Heart right ventricle (tissue), 16 donors: ENCODE measurements around the gene LMAN1L. TPM values are rescaled to one million over a fixed set of nuclear protein-coding genes. Genes with fewer than 3 reads are reported as not detected.

Experiments used
- ATAC-seq, 8 donors: fragments of 200-7000 bp; cut with Tn5 transposase; one replicate each; pipeline ENCODE4 v1.9.1; 2020; ENCODE audit warnings: mild to moderate bottlenecking in 8 of 8, moderate library complexity in 8 of 8, moderate number of reproducible peaks in 1 of 8
- DNase-seq, 2 donors: peaks; one replicate each; pipeline ENCODE4 v3.0.0-alpha.2; 2020
- H3K27ac ChIP-seq, 10 donors: fragments of 200-600 bp; sonication (generic) in 2 of 10; one replicate each; pipeline versions ENCODE4 v1.5.0 to v1.8.0; 2020 to 2022; ENCODE audit warnings: mild to moderate bottlenecking in 3 of 10
- H3K27me3 ChIP-seq, 7 donors: fragments of 200-600 bp; one replicate each; pipeline ENCODE4 v1.8.0; 2021 to 2022; ENCODE audit warnings: mild to moderate bottlenecking in 2 of 7
- H3K36me3 ChIP-seq, 9 donors: fragments of 200-600 bp; sonication (generic) in 1 of 9; one replicate each; pipeline versions ENCODE4 v1.5.0 to v1.8.0; 2020 to 2022; ENCODE audit warnings: mild to moderate bottlenecking in 2 of 9
- H3K4me1 ChIP-seq, 9 donors: fragments of 200-600 bp; sonication (generic) in 1 of 9; one replicate each; pipeline versions ENCODE4 v1.5.0 to v1.8.0; 2020 to 2022; ENCODE audit warnings: mild to moderate bottlenecking in 4 of 9
- H3K4me3 ChIP-seq, 10 donors: fragments of 200-600 bp; sonication (generic) in 2 of 10; one replicate each; pipeline versions ENCODE4 v1.5.0 to v1.8.0; 2020 to 2022; ENCODE audit warnings: mild to moderate bottlenecking in 7 of 10, moderate library complexity in 2 of 10
- H3K9me3 ChIP-seq, 11 donors: fragments of 200-600 bp in 10 of 11; sonication (generic) in 2 of 11; one replicate each; pipeline versions ENCODE4 v1.5.0 to v1.8.0; 2013 to 2022; ENCODE audit warnings: mild to moderate bottlenecking in 2 of 11, control low read depth in 1 of 11, moderate library complexity in 1 of 11
- CTCF ChIP-seq, 9 donors: fragments of 200-600 bp; sonication (generic) in 2 of 9; IDR thresholded peaks; one replicate each; pipeline versions ENCODE4 v1.5.0 to v1.8.0; 2021 to 2022; ENCODE audit warnings: antibody characterized with exemption in 9 of 9, mild to moderate bottlenecking in 5 of 9, moderate library complexity in 1 of 9
- WGBS, 2 donors: extraction: QIAGEN DNeasy Blood & Tissue Kit; methylation state at CpG; one replicate each; pipeline ENCODE4 v1.1.7; 2013; ENCODE audit warnings: inconsistent platforms in 1 of 2; 5-methylcytosine and 5-hydroxymethylcytosine counted together
- intact Hi-C, 10 donors: fragments of 100-400 bp; cut with DNase I; formaldehyde crosslinking; loops; one replicate each; pipeline versions ENCODE4 v1.11.1 to v1.14.2; 2022
- polyA plus RNA-seq, 2 donors: library from polyadenylated mRNA; stranded (reverse); fragments of 200-250 nt; gene quantifications; one replicate each; pipeline ENCODE4 v1.2.3, GENCODE V29; 2013
- total RNA-seq, 10 donors: library from RNA; stranded (reverse); fragmentation: NEBNext Ultra II Directional in 3 of 10; extraction: Animal tissue kit (Norgen Biotek cat#: 25700) in 3 of 10; gene quantifications; one replicate each; pipeline versions ENCODE4 v1.2.1 to v1.2.4, GENCODE V29; 2021 to 2023
- donor health status: Arrhythmogenic right ventricular cardiomyopathy.
- donor health status: ischemic (EF 13 %, LVEDD 7.1; RV severe dilation, severe dysfunction).
- donor health status: healthy with polysubstance abuse.
- donor health status: DM: no; HTN: yes; CAD: no.
- donor health status: DM: no; HTN: no; CAD: no.
- donor health status: ischemic (EF 25% LVEDD 6.9; RV normal size, moderate dysfunction).
- donor health status: ischemic (EF 25% LVEDD 5.7; RV mildly dilated, moderate dysfunction).
- donor health status: healthy.
- donor health status: DM: yes; HTN: yes; CAD: no.
- donor health status: Ischemic cardiomyopathy.
- donor health status: ischemic (EF 35%, LVEDD 5.7; RV mildly dilated, moderate dysfunction).
- donor health status: nonischemic (EF 11% LVEDD 7.7; RV severe dilation, severe dysfunction).
- donor health status: DM: yes; HTN: yes; CAD: no.
- donor health status: PGD.
- donor health status: ischemic (EF 29% LVEDD 5.4; RV normal size, mild dysfunction).
- donor health status: nonischemic (EF 23%, LVEDD 6.1; RV moderate dilation, normal function).

Gene LMAN1L
- total and polyA plus RNA-seq, 12 donors, result 0.03 to 47.4 (median 9.0) TPM

- 74 to 81% methylated on average over 11 of the region's 11 CpGs for WGBS, 2 donors
- H3K4me3 ChIP-seq, result no peak overlapping the region
- H3K27ac ChIP-seq, result peak overlapping the region in 3 of 10 donors; percentile 6 to 39 (median 21)
- peak in 2 of 8 donors; percentile 32 to 52 for ATAC-seq
- intact Hi-C loops, result no loop called here
- H3K27me3 ChIP-seq, result no peaks in the 10 kb centered on the region
- no peak for TF ChIP-seq CTCF (IDR thresholded peaks at IDR 0.05)
- peaks cover 13 to 71% (median 46%) of the 10 kb centered on the region in 9 donors for H3K4me1 ChIP-seq
- H3K36me3 ChIP-seq, result peaks cover 0 to 18% (median 0%) of the 10 kb centered on the region in 9 donors
- DNase-seq, result no peak
- no peaks in the 10 kb centered on the region for H3K9me3 ChIP-seq
Observed at GRCh38 chr15:74863239-74864056, 50.8 kb downstream of the LMAN1L start.

GRCh38 chr15:74864296-74864695 lies 51.7 kb downstream of the LMAN1L start:
- H3K9me3 ChIP-seq, result no peaks in the 10 kb centered on the region
- WGBS, 2 donors, result 89 to 90% methylated on average over 6 of the region's 6 CpGs
- H3K27ac ChIP-seq, result no peak overlapping the region
- no peak overlapping the region for H3K4me3 ChIP-seq
- intact Hi-C loops, result no loop called here
- H3K36me3 ChIP-seq, result peaks cover 0 to 22% (median 0%) of the 10 kb centered on the region in 9 donors
- H3K27me3 ChIP-seq, result no peaks in the 10 kb centered on the region
- peaks cover 12 to 71% (median 48%) of the 10 kb centered on the region in 9 donors for H3K4me1 ChIP-seq
- DNase-seq (no peak), ATAC-seq (no peak)
- TF ChIP-seq CTCF (IDR thresholded peaks at IDR 0.05), result no peak

- intact Hi-C loops, result no loop called here
- Histone ChIP-seq H3K4me3 (no peak overlapping the region), H3K27ac (no peak overlapping the region), H3K9me3 (no peaks in the 10 kb centered on the region), H3K27me3 (no peaks in the 10 kb centered on the region), H3K4me1 (peaks cover 15 to 71% (median 51%) of the 10 kb centered on the region in 9 donors), H3K36me3 (peaks cover 0 to 22% (median 0%) of the 10 kb centered on the region in 9 donors)
- DNase-seq (no peak), ATAC-seq (no peak)
- 88 to 90% methylated on average over 2 of the region's 2 CpGs for WGBS, 2 donors
- no peak for TF ChIP-seq CTCF (IDR thresholded peaks at IDR 0.05)
Observed at GRCh38 chr15:74865316-74865715, 52.7 kb downstream of the LMAN1L start.

GRCh38 chr15:74866090-74866489 lies 53.5 kb downstream of the LMAN1L start:
- H3K36me3 ChIP-seq, result peaks cover 0 to 22% (median 0%) of the 10 kb centered on the region in 9 donors
- no peaks in the 10 kb centered on the region for H3K9me3 ChIP-seq
- H3K27me3 ChIP-seq, result no peaks in the 10 kb centered on the region
- H3K4me3 ChIP-seq, result no peak overlapping the region
- WGBS, 2 donors, result 63 to 72% methylated on average over 6 of the region's 6 CpGs
- H3K27ac ChIP-seq, result peak overlapping the region in 5 of 10 donors; percentile 22 to 50 (median 26)
- no peak for ATAC-seq
- intact Hi-C loops, result no loop called here
- peaks cover 21 to 79% (median 59%) of the 10 kb centered on the region in 9 donors for H3K4me1 ChIP-seq
- TF ChIP-seq CTCF (IDR thresholded peaks at IDR 0.05), result no peak
- no peak for DNase-seq
